Measurements from ENCODE around the gene AP5S1.
A peak's percentile ranks its signal among the peaks of the same experiment; 100 is the strongest.
"Not testable (repeated sequence)": the region's sequence is repeated elsewhere in the genome, so short reads cannot be mapped to it uniquely, and the experiment has no call there.

The AP5S1 gene

GRCh38 chr20:3820048-3820900 is at the start of gene AP5S1:
TSS of gene AP5S1 (plus strand) at chr20:3820547. CDS start at chr20:3822118, 1,571 bp downstream.
- peak; percentile 66 to 78 for DNase-seq (ENCODE audit: low read depth in 2 of 2)

- no peak for DNase-seq (ENCODE audit: low read depth in 2 of 2)
Measured at GRCh38 chr20:3771552-3772058, 48.7 kb upstream of the AP5S1 start.

- DNase-seq (ENCODE audit: low read depth in 2 of 2): no peak
Measured at GRCh38 chr20:3775457-3776108, 44.8 kb upstream of the AP5S1 start.

GRCh38 chr20:3777381-3777715 is 43.0 kb upstream of the AP5S1 start:
- DNase-seq (ENCODE audit: low read depth in 2 of 2): no peak

GRCh38 chr20:3777716-3778629 is 42.4 kb upstream of the AP5S1 start:
- no peak for DNase-seq (ENCODE audit: low read depth in 2 of 2)

GRCh38 chr20:3778976-3779375 is 41.4 kb upstream of the AP5S1 start:
- DNase-seq (ENCODE audit: low read depth in 2 of 2): no peak

- no peak for DNase-seq (ENCODE audit: low read depth in 2 of 2)
Measured at GRCh38 chr20:3781153-3781910, 39.0 kb upstream of the AP5S1 start, which contains the start of gene SPEF1. TSS of gene SPEF1 (minus strand) at chr20:3781448. CDS start at chr20:3781287, 161 bp downstream.

- DNase-seq (ENCODE audit: low read depth in 2 of 2): no peak
Measured at GRCh38 chr20:3782597-3782996, 37.8 kb upstream of the AP5S1 start.

GRCh38 chr20:3783068-3783489 is 37.3 kb upstream of the AP5S1 start:
- no peak for DNase-seq (ENCODE audit: low read depth in 2 of 2)

- DNase-seq (ENCODE audit: low read depth in 2 of 2): no peak
Measured at GRCh38 chr20:3783511-3784195, 36.7 kb upstream of the AP5S1 start.

- DNase-seq (ENCODE audit: low read depth in 2 of 2): no peak
Measured at GRCh38 chr20:3784216-3784853, 36.0 kb upstream of the AP5S1 start.

GRCh38 chr20:3784863-3785239 is 35.5 kb upstream of the AP5S1 start:
- DNase-seq (ENCODE audit: low read depth in 2 of 2): no peak

- DNase-seq (ENCODE audit: low read depth in 2 of 2): no peak
Measured at GRCh38 chr20:3785240-3786125, 34.9 kb upstream of the AP5S1 start.

GRCh38 chr20:3786126-3786484 is 34.2 kb upstream of the AP5S1 start:
- DNase-seq (ENCODE audit: low read depth in 2 of 2): no peak

GRCh38 chr20:3786665-3787323 is 33.6 kb upstream of the AP5S1 start, which contains the start of gene CENPB:
TSS of gene CENPB (minus strand) at chr20:3786740. CDS start at chr20:3786483, 257 bp downstream.
- DNase-seq (ENCODE audit: low read depth in 2 of 2): peak; percentile 85 to 90

- no peak for DNase-seq (ENCODE audit: low read depth in 2 of 2)
Measured at GRCh38 chr20:3787324-3788014, 32.9 kb upstream of the AP5S1 start.

- DNase-seq (ENCODE audit: low read depth in 2 of 2): no peak
Measured at GRCh38 chr20:3788685-3789155, 31.6 kb upstream of the AP5S1 start.

- DNase-seq (ENCODE audit: low read depth in 2 of 2): not testable (repeated sequence)
Measured at GRCh38 chr20:3789201-3789600, 31.1 kb upstream of the AP5S1 start.

Measured in stimulated activated CD4-positive, alpha-beta T cell treated with anti-CD3 and anti-CD28 coated beads, Interleukin-1b, Interleukin-23, amount 100 ng/mL, for 1 hour (primary cell).